Glomerular endothelial cell (primary cell): ENCODE results near the gene NDEL1. TPM values are rescaled to one million over a fixed set of nuclear protein-coding genes. Genes with fewer than 3 reads are reported as not detected.
A peak's percentile ranks its signal among the peaks of the same experiment; 100 is the strongest.

Source experiments
- DNase-seq: peaks from one replicate; pipeline ENCODE4 v3.0.0-alpha.2; 2011; ENCODE audit warnings: low read depth, low spot score; ENCODE audit errors: extremely low read depth
- total RNA-seq: library from RNA; depleted of rRNA; stranded (reverse); fragments of >200 nt; gene quantifications from 2 replicates; pipeline ENCODE4 v1.2.3, GENCODE V29; 2015

The NDEL1 gene
- total RNA-seq, 1 donor from 2014 or later, result 64.2 TPM

DNA sequence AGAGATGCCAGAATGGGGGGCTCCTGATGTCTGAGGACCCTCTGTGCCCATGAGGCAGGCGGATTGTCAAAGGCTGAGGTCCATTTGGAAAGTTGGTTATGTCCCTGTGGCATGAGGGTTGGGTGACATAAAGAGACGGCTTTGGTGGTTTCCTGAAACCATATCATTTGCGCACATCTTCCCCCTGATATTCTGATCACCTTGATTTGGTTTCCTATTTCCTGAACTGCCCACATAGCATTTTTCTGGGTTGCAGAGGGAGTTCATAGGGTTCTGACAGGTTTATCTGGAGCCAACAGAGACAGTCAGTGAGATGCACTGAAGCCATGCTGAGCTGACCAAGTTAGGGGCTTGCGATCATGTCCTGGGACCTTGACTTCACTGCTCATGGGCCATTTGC is 22.4 kb upstream of the NDEL1 start:
- DNase-seq, result no peak

DNA sequence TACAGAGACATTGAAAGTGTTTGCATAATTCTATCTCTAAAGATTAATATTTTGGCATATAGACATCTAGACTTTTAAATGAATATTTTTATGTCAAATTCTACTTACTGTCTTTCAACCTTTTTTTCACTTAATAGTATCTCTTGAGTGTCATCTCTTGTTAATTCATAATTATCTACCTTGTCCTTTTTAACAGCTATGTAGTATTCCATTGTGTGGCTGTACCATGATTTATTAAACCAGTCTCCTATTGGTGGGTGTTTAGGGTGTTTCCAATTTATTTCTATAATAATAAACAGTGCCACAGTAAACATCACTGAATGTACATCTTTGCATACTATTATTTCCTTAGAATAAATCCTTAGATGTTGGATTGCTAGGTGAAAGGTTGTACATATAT is 21.7 kb upstream of the NDEL1 start:
- no peak for DNase-seq

DNA sequence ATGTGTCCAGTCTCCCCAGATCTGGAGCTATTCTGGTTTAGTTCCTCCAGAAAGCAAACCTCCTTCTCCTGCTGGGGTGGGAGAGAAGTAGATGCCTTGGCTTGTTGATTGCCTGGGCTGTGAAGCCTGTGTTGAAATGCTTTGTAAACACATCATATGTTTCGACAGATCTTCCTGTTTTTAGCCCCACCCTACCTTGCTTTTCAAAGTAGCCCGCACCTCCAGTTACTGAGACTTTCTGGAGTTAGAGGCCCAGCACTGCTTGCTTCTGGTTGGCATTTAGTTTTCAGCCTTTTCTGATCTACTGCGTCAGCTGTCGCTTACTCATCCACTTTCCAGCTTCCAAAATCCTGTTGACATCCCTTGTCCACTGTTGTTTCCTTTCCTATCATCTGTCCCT is 17.9 kb upstream of the NDEL1 start:
- no peak for DNase-seq

DNA sequence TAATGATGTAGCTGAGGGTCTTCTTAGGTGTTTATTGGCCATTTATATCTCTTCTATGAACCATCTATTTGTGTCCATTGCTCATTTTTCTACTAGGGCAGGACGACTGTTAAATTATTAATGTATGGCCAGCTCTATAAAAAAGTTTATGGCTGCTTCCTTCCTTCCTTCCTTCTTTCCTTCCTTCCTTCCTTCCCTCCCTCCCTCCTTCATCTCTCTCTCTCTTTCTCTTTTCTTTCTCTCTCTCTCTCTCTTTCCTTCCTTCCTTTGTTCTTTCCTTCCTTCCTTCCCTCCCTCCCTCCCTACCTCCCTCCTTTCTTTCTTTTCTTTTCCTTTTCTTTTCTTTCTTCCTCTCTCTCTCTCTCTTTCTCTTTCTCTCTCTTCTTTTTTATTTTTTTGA is 17.2 kb upstream of the NDEL1 start:
- no peak for DNase-seq

DNA sequence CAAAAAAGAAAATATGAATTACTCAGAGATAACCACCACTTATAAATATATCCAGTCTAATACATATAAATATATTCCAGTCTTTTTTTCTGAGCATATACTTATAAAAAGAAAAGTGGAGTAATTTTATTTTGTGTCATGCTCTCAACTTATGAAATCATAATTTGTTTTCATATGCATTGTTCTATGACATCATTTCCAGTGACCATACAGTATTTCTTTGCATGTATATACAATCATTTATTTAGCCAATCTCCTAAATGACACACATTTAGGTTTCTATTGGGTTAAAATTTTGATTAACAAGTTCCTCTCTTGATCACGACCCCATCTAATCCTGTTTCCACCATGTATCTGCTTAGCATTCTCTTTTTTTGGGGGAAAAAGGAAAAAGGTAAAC is 16.4 kb upstream of the NDEL1 start:
- no peak for DNase-seq

DNA sequence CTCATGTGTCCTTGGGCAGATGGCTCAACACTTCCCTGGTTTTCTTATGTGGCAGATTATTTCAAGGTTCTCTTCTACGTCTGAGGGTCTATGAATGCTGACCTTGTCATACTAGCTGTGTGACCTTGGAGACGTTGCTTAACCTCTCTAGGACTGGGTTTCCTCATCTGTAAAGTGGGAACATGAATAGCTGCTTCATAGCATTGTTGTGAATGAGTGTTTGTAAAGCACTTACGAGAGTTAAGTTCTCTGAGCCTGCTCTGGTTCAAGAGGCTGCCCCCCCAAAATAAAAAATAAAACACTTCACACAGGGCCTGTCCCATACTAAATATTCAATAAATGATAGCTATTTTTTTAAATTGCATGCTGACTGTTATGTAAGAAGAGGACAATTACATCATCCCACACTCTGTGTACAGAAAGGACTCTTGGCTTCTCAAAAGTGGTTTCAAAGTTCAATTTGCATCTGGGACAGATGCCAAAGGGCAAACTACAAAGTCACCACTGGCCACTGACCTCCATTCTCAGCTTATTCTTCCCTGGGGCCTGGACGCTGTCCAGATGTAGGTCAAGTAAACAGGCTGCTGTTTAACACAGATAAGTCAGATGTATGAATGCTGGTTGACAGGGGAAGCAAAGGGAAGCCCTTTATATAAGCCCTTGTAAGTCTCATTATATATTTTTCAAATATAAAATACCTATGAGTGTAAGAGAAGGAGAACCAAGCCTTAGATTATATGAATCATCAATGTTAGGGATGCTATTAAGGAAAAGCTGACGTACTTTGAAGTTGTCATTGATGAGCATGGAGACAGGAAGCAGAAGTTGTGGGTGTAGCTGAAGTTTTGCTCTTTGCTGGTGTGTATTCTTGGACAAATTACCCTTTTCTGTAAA is 15.4 kb upstream of the NDEL1 start:
- peak; percentile 48 for DNase-seq

DNA sequence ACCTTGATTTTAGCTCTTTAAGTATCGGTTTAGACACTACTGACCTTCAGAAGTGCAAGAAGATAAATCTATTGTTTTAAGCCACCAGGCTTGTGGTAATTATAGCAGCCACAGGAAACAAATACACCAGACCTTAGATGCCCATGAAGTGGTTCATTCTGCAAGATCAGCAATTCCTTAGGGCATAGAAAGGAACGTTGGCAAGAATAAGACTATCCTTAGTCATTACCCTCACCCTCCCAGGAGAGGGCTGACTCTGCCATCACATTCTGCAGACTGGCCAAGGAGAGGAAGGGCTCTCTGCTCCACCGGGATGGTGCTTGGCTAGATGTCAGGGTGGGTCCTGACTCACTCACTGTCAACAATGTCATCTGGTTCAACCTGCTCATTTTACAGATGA is 14.1 kb upstream of the NDEL1 start:
- DNase-seq, result no peak

DNA sequence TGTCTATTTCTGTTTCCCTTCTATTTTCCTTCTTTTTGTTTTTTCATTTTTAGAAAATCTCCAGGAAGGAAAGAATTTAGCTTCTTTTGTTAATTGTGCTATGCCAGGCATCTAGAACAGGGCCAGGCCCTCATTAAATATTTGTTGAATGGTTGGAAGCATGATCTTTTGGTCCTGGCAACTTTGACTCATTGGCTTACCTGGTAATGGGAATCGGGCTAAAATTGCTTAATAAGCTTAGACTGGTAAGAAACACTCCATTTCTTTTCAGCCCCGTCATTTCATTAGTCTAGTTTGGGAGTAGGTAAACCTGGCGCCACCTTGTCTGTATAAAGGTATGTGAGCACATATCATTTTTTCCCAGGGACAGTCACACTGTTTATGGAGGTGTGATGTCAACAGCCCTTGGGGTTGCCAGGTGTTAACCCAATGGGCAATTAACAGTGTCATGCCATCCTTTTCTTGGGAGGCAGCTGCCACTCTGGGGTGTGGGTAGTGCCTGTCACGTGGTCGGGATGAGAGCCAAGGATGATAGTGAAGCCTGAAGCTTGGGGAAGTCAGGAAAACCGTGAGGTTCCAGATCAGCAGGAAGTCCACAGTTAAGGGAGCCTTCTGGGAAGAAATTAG is 9.5 kb upstream of the NDEL1 start:
- no peak for DNase-seq

DNA sequence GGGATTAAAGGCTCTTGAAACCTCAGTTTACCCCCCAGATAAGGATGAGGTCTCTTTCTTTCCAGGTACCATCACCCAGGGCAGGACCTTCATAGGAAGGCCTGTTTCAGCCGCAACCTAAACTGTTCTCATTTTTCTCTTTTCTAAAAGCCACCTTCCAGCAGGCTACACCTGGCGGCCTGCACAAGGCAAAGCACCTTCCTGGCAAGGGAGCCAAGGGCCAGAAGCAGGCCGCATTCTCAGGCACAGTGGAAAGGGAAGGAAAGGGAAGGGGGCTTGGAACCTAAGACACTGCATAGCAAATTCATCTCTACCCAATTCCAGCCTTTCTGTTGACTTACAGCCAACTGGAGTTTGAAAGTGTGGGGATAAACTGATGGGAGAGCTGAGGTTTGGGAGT is 8.9 kb upstream of the NDEL1 start:
- DNase-seq, result no peak

DNA sequence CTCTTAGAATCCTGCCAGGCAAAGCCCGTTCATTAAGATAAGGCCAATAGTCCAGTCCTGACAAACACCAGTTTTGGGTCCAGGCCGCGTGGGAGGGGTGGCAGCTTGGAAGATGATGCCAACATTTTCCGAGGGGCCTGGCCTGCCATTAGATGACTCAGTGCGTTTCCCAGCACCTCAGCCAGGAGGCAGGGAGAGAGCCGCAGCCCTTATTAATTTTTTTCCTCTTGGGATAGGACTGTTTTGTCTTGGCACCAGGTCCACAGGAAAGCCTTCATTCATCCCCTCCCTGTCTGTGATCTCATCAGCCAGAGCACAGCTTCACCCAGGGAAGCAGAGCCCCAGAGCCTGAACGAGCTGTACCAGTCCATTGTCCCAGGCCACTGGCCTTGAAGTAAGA is 4.7 kb upstream of the NDEL1 start:
- no peak for DNase-seq

DNA sequence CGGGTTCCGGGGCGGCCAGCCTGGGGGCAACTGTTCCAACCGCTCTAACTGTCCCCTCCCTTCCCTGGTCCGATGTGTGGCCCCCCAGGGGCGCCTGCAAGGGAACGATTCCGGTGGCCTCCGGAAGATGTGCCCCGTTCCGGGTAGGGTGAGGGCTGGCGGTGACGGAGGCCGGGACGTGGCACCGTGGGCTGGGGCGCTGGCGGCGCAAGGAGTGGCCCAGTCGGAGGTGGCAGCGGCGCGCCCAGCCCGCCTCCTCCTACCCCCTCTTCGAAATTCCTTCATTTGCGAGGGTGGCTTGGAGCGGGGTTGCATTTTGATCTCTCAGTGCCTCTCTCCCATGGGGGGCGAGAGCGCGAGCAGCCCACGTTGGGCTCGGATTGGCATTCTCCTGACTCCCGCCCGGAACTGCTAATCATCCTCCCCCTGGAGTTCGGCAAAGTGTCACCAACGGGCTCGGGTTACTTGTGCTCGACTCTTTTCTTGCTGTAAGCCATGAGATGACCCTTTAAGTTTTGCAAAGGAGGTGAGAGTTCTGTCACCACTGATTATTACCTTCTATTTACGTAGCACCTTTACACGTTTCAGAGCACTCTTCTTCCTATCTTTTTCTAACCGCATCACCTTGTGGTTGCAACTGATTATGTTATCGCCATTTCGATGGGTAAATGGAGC is 622 bp downstream of the NDEL1 start:
- no peak for DNase-seq

DNA sequence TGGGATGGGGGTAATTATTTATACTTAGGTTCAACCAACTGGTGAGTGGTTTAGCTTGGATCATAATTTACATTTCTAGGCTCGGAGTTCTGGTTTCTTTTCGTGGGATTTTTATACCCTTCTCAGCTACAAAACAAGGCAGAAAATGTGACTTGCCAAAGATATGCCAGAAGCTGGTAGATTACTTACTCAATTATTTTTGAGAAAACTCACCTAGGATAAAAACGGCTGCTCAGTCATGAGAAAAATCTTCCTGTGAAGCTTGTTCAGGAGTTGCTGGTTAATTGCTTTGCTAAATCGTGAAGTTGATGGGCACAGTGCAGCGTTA is 1.1 kb downstream of the NDEL1 start:
- no peak for DNase-seq

DNA sequence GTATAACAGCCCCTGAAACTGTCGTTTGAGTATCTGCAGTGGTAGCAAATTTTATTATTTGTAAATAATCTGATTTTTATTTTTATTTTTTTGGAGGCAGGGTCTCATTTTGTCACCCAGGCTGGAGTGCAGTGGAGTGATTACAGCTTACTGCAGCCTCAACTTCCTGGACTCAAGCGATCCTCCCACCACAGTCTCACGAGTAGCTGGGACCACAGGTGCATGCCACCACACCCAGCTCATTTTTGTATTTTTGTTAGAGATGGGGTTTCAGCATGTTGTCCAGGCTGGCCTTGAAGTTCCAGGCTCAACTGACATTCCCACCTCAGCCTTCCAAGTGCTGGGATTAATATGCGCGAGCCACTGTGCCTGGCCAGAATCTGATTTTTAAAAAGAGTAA is 2.8 kb downstream of the NDEL1 start:
- DNase-seq, result no peak

DNA sequence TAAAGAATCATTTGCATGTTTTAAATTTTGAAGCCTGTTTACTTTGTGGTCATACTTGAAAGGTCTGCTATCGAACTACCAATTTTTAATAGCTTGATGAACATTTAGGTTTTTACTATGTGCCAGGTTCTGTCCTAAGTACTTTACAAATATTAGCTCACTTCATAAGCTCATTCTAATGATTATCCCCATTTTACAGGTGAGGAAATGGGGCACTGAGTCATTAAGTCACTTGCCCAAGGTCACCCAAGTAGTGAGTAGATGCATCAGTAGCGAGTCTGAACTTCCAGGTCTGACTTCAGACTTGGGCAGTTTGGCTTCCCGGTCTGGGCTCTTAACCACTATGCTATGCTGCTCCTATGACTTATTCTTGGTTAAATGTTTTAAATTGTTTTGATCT is 4.0 kb downstream of the NDEL1 start:
- no peak for DNase-seq

DNA sequence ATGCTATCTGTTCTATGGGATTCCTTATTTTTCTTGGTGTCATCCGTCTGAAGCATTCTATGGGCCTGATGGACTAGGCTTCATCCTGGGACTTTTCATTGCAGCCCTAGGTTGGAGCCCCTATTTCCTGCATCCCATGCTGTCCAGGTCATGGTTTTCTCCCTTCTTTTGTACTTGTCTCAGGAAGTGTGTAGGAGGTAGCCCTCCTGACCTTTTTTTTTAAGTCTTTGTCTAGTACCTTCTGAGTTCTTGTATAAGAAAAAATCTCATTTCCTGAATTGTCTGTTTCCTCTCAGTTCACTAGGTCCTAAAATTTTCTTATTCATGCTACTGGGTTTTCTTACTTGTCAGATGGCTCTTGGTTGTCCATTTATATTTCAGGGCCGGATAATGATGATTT is 6.0 kb downstream of the NDEL1 start:
- no peak for DNase-seq

DNA sequence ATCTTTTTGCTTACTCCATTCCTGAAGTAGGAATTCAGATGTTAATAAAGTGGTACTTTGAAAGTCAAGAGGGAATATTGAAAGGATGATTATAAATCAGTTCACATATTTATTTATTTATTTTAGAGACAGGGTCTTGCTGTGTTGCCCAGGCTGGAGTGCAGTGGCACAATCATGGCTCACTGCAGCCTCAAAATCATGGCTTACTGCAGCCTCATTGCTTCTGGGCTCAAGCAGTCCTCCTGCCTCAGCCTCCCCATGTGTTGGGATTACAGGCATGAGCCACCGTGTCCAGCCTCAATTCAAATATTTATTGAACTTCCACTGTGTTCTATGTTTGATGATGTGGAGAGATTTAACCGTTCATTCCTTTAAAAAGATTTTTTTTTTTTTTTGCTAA is 6.6 kb downstream of the NDEL1 start:
- no peak for DNase-seq

DNA sequence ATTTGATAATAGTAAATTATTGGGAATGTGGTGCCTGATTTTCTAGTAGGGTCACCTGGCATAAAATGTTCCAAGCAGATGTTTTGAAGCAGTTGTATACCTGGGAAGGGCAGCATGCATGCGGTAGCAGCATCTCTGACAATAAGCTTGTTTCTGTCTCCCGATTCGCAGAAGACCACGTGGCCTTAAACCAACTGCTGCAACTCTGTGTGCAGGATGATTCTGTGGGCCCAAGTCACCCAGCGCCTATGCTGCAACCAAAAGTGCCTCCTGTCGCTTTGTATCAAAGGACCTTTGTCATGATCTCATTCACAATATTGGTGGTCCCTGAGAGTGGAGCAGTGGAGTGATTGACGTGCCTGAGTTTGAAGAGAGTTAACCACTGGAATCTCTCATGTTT is 8.1 kb downstream of the NDEL1 start:
- no peak for DNase-seq

DNA sequence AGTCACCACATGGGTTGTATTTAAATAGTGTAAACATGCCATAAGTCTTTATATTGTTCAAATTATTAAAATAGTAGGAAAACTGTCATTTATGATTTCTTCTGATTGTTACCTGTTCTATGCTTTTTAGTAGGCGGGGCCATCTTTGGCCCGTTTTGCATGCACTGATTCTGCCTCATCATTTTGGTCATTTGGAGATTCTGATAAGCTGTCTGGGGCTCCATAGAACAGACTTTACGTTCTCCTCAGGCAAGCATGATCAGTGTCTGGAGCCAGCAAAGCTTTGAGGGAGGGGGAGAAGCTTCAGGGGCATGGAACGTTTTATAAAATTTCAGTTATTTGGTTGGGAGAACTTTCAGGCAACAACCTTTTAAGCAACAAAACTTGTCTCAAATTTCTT is 8.8 kb downstream of the NDEL1 start:
- DNase-seq, result no peak

DNA sequence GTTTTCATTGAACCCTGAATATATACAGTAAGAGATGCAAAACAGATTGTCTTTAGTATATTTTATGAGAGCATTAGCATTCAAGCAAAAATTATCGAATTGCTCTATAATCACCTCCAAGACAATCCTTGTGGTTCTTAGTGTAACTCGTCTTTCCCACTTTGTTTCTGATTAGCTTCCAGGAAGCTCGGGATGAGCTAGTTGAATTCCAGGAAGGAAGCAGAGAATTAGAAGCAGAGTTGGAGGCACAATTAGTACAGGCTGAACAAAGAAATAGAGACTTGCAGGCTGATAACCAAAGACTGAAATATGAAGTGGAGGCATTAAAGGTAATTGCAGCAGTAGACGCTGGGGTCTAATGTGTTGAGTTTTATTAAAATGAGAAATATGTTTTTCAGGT is 9.9 kb downstream of the NDEL1 start:
- no peak for DNase-seq

DNA sequence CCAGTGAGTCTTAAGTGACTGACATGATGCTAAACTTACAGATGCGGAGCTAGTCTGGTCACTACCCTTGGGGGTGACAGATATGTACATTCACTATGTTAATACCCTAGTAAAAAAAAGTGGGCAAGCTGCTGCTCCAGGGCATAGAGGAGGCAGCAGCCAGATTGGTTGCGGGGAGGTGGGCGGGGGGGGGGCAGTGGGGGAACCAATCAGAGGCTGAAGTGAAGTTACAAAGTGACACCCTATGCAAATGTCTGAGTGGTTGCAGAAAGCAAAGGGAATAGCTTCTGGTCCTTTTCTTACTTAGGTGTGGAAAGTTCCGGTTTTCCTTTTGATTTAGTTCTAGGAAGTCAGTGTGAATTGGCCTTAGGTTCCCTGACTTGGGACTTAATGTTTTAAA is 12.1 kb downstream of the NDEL1 start:
- DNase-seq, result no peak

DNA sequence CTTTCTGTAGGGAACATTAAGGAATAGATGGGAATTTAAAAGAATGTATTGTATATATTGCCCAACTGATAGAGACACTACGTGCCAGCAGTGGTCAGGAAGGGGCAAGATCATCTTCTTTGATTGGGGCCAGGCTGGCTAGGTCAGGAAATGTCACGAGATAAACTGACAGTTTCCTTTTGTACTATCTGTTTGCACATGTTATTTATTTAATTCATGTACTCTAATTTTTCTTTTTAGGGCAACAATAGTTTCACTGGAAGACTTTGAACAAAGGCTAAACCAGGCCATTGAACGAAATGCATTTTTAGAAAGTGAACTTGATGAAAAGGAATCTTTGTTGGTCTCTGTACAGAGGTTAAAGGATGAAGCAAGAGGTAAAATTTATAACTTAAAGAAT is 12.6 kb downstream of the NDEL1 start:
- DNase-seq, result no peak

DNA sequence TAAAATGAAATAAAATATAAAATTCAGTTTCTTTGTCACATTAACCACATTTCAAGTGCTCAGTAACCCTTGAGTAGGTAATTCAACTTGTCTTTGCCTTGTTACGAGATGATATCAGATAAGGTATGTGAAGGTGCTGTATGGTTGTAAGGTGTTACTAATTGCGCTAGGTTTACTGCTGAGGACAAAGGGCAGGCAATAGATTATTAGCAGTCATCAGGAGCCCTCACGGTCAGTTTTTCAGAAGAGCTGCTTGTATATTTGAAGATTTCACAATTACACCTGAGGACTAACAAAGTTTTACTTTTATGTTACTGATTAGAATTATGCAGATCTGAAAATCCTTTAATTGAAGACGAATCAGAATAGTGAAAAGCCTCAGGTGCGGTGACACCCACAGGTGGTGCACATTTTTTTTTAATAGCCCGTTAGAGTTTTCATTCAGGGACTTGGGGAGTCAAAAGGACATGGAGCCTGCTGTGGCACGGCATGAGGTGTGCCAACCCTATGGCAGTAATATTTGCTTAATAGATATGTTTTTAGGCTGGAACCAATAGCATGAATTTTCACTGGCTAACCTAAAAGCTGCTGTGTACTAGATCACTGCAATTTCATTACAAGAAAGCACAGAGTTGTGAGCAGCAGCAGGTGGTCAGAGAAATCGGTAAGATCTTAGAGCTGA is 16.4 kb downstream of the NDEL1 start:
- no peak for DNase-seq
